HG03442 (cell line): ENCODE results near the gene MFSD6.
A peak's percentile ranks its signal among the peaks of the same experiment; 100 is the strongest.
"Not testable (repeated sequence)": the region's sequence is repeated elsewhere in the genome, so short reads cannot be mapped to it uniquely, and the experiment has no call there.

ENCODE experiments used
- ATAC-seq: cut with Tn5 transposase; IDR thresholded peaks from one replicate; pipeline ENCODE4 v1.9.1; 2021; ENCODE audit warnings: mild to moderate bottlenecking, moderate library complexity; ENCODE audit not compliant: unreplicated experiment

Gene MFSD6

GRCh38 chr2:190494600-190495227 lies 86.6 kb downstream of the MFSD6 start:
- not testable (repeated sequence) for ATAC-seq

DNA sequence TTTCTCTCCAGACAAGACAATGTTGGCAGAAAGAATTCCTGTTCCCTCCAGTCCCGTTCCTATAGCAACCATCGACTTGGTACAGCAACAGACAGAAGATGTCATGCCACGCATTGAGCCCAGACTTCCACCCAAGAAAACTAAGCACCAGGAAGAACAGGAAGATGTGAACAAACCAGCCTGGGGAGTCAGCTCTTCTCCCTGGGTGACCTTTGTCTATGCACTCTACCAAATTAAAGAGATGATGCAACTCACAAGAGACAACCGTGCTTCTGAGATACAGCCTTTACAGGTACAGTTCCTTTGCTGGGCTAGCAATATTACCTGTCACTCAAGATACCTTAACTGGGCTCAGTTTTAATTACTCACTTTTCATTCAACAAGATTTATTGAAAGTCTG lies 89.3 kb downstream of the MFSD6 start:
- no peak for ATAC-seq

GRCh38 chr2:190499273-190499672 lies 91.1 kb downstream of the MFSD6 start:
- ATAC-seq, result no peak

DNA sequence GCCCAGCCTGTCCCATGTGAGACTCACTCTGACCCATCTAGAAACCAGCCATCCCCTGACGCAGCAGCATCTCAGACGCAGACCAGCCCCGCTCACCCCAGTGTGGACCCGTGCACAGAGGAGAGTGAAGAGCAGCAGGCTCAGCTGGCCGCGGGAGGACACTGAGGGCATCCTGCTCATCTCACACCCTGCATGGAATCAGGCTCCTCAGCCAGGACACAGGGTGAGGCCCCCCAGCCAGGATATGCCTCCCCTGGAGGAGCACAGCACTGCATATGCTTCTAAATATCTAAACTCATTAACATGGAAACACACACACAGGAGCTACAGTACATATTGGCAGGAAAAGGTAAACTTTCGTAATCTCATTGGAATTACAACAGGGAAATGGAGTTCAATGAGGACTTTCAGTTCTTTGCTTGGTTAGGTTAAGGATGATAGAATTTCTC lies 91.9 kb downstream of the MFSD6 start:
- ATAC-seq, result no peak

DNA sequence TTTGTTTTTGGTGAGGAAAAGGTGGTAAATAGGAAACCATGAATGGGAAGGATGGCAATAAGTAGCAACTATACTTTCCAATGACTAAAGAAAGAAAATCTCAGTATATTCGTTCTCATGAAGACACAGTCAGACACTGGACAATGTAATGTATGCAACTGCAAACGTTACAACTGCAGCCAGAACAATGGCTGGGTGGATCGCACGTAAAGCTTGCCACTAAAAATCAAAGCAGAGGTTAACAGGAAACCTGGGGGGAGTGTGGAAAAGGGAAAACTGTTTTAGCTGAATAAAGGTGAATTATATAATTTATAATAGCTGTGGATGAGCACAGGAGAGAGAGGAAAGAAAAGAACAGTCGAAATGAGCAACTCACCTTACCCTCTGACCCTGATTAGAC lies 93.1 kb downstream of the MFSD6 start:
- ATAC-seq, result no peak

DNA sequence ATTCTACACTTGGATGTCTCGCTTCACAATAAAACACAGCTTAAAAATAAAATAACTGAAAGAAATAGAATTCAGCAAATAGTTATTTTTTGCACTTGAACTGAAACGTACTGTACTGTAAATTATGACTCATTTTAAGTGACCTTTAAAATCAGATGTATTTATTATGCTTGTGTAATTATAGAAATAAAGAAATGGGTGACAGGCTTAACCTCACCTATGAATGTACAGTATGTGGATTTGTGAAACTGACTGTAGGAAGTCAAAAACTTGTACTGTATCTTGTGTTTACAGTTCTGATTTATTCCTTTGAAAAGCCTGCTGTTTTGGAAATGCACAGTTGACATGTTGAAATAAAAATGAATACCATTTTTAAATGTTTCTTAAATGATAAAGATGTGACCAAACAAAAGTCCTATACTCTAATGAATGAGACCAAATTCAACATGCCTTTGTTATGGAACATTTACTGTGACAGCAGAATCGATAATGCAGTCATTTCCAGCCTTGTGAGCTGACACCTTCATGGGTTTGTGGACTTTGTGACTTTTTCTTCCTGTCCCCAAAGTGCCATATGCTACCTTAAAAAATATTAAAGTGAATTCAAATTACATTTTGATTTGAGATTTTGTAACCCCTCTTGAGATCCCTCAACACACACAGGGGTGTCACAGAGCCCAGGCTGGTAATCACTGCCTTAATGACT lies 93.7 kb downstream of the MFSD6 start:
- ATAC-seq, result no peak

DNA sequence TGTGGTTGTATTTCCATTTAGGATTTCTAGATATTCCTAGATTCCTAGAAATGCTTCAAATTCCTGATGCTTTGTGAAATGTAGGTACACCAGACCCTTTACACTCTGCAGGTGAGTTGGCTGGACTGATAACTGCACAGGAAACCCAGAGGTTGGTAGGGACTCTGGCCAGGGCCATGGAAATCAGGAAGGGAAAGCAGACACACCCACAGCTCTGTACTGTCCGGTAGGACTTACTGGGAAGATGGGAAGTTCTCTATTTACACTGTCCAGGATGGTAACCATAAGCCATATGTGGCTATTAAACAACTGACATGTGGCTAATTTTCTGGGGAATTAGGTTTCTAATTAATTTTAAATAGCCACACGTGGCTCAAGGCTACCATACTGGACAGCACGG lies 94.9 kb downstream of the MFSD6 start:
- ATAC-seq, result no peak

- ATAC-seq, result no peak
These were observed 96.8 kb downstream of the MFSD6 start for GRCh38 chr2:190504912-190505311.

GRCh38 chr2:190505696-190506095 lies 97.5 kb downstream of the MFSD6 start:
- no peak for ATAC-seq

- no peak for ATAC-seq
These were observed 98.5 kb downstream of the MFSD6 start for GRCh38 chr2:190506666-190507065.

DNA sequence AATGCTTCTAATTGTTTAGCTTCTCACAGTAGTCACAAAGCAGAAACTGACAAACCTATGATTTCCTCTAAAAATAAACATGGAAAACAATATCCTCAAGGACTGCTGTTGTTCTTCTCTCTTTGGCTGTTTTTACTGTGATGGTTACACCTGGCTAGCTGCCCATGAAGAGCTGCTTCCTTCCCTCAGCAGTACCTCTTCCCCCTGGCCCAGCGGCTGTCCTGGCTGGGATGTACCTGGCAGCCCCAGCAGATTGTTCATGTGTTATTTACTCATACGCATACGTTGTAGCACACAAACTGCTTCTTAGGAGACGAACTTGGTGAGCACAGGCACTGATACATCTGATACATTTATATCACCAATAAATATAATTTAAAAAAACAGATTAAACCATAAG lies 99.0 kb downstream of the MFSD6 start:
- no peak for ATAC-seq

DNA sequence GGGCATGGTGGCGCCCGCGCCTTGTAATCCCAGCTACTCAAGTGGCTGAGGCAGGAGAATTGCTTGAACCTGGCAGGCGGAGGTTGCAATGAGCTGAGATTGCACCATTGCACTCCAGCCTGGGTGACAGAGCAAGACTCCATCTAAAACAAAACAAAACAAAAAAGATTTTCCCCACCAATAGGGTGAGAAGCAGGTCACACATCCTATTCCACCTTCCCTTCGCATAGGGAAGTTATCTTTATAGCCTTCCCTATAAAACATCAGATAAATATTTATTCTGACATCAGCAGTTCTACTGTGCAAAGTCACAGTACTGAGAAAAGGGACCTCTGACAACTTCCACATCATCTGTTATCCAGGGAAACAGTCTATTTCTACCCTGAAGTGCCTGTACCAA lies 101.7 kb downstream of the MFSD6 start:
- ATAC-seq, result not testable (repeated sequence)

GRCh38 chr2:190511104-190511503 lies 102.9 kb downstream of the MFSD6 start:
- no peak for ATAC-seq

GRCh38 chr2:190512539-190513095 lies 104.5 kb downstream of the MFSD6 start:
- no peak for ATAC-seq

DNA sequence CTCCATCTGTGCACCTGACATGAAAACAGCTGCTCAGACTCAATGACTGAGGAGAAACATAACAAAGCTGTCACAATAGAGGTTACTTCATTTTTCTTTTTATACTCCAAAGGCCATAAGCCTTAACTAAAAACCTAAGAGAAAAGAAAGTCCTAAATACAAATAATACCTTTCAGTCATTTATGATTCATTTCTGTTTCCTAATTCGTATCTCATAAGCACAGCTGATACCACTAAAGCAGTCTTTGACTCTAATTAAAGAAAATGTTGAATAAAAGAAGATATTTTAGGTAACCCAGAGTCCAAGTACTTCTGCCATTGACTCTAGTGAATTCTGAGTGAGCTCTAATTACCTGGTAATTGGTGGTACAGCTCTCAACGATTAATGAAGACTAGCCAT lies 105.7 kb downstream of the MFSD6 start:
- ATAC-seq, result no peak

GRCh38 chr2:190514676-190515075 lies 106.5 kb downstream of the MFSD6 start:
- ATAC-seq, result no peak

- no peak for ATAC-seq
These were observed 107.5 kb downstream of the MFSD6 start for GRCh38 chr2:190515687-190516086.

GRCh38 chr2:190517468-190517867 lies 109.3 kb downstream of the MFSD6 start:
- no peak for ATAC-seq

- no peak for ATAC-seq
These were observed 112.0 kb downstream of the MFSD6 start for GRCh38 chr2:190519975-190520767.

- ATAC-seq, result peak; percentile 35
These were observed 116.8 kb downstream of the MFSD6 start for GRCh38 chr2:190524928-190525327.

DNA sequence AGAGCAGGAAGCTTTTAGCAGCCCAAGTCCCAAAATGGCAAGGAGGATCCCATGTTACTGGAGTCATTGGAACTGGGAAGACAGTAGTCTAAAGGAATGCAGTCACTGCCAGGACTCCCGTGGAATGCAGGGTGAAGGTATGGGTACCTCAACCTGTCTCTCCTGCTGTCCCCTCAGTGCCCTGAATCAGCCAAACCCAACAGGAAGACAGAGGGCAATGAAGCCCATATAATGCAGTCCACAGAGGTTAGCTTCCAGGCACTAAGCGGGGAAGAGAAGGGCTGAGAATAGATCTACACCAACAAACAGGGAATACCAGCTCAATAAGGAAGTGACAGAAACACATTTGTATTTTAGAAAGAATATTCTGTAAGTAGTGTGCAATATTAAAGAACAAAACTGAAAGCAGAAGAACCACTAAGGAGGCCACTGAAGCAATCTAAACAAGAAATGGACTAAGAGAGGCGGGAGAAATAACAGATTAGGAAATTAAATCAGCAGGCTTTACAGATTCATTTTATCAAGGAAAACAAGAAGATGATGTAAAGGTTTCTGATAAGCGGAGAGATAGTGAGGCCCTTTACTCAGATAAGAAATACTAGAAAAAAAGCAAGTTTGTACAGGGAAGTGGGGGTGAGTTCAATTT lies 118.1 kb downstream of the MFSD6 start:
- ATAC-seq, result no peak
